Panc1 (cell line): ENCODE results near the gene USF1. TPM values are rescaled to one million over a fixed set of nuclear protein-coding genes. Genes with fewer than 3 reads are reported as not detected.
A peak's percentile ranks its signal among the peaks of the same experiment; 100 is the strongest.

Source experiments
- ATAC-seq: fragments of 200-7000 bp; cut with Tn5 transposase; 2 replicates; pipeline ENCODE4 v1.9.1; 2020; ENCODE audit warnings: mild to moderate bottlenecking, moderate library complexity
- BruUV-seq: library from RNA; stranded (reverse); fragments of 400-500 nt; replicated peaks from 2 replicates; lab custom pipeline; 2021; lab: Mats Ljungman, UMichigan
- CTCF ChIA-PET: fragments of 300-600 bp; sonication (Branson Sonifier 250); formaldehyde crosslinking; loops from one replicate; lab custom pipeline; 2022; ENCODE audit warnings: antibody characterized with exemption; lab: Charles Lee
- POLR2A ChIA-PET: fragments of 300-600 bp; sonication (Branson Sonifier 250); formaldehyde crosslinking; loops from one replicate; lab custom pipeline; 2022; ENCODE audit warnings: antibody characterized with exemption; lab: Charles Lee
- DNase-seq: peaks from one replicate; pipeline ENCODE4 v3.0.0-alpha.2; 2010; ENCODE audit warnings: low read depth, low spot score
- H3K27ac ChIP-seq: 2 replicates; pipeline ENCODE4 v1.5.1; 2011; ENCODE audit warnings: mild to moderate bottlenecking, low read length, inconsistent platforms
- H3K27me3 ChIP-seq: fragments of 200-500 bp; sonication (Bioruptor generic); 2 replicates; pipeline ENCODE4 v1.6.0; 2014; ENCODE audit warnings: low read length, inconsistent platforms; ENCODE audit not compliant: control insufficient read depth, insufficient read depth
- H3K36me3 ChIP-seq: fragments of 200-500 bp; sonication (Bioruptor generic); 2 replicates; pipeline ENCODE4 v1.5.1; 2014; ENCODE audit warnings: inconsistent platforms, mild to moderate bottlenecking, low read length, moderate library complexity; ENCODE audit not compliant: control insufficient read depth, insufficient read depth
- H3K4me1 ChIP-seq: 2 replicates; pipeline ENCODE4 v1.5.1; 2011; ENCODE audit warnings: inconsistent platforms, mild to moderate bottlenecking, low read length, moderate library complexity; ENCODE audit not compliant: control insufficient read depth, insufficient read depth
- H3K4me3 ChIP-seq, 2 experiments: 2 replicates each; pipeline ENCODE4 v1.5.1; 2011 to 2012; ENCODE audit warnings: low read depth in 2 of 2, low read length in 2 of 2, mild to moderate bottlenecking in 2 of 2, inconsistent platforms in 1 of 2, moderate library complexity in 1 of 2
- H3K9me3 ChIP-seq: fragments of 200-500 bp; sonication (Bioruptor generic); 2 replicates; pipeline ENCODE4 v1.5.1; 2014; ENCODE audit warnings: low read depth, mild to moderate bottlenecking, inconsistent platforms, low read length, moderate library complexity; ENCODE audit not compliant: control insufficient read depth, insufficient read depth
- CTCF ChIP-seq: fragments of 450-650 bp; IDR thresholded peaks from 2 replicates; pipeline ENCODE4 v1.5.1; 2017; ENCODE audit warnings: mild to moderate bottlenecking
- POLR2AphosphoS5 ChIP-seq: IDR thresholded peaks from 2 replicates; pipeline ENCODE4 v1.6.1; 2012; ENCODE audit warnings: mild to moderate bottlenecking, low read depth, low read length, moderate library complexity
- REST ChIP-seq, 2 experiments: IDR thresholded peaks; 2 replicates each; pipeline ENCODE4 v1.6.1; 2011 to 2012; ENCODE audit warnings: low read depth in 2 of 2, control low read depth in 1 of 2, low read length in 1 of 2, mild to moderate bottlenecking in 1 of 2, moderate library complexity in 1 of 2; ENCODE audit not compliant: insufficient read depth in 1 of 2
- SIN3A ChIP-seq: IDR thresholded peaks from 2 replicates; pipeline ENCODE4 v1.6.1; 2012; ENCODE audit warnings: low read depth, mild to moderate bottlenecking, low read length, moderate library complexity, borderline replicate concordance; ENCODE audit not compliant: insufficient read depth
- TCF7L2 ChIP-seq: IDR thresholded peaks from 2 replicates; pipeline ENCODE4 v1.6.1; 2011; ENCODE audit warnings: mild to moderate bottlenecking, low read depth, low read length, inconsistent platforms
- in situ Hi-C: cut with HindIII; loops from 2 replicates; pipeline ENCODE4 v1.10.0; 2016; ENCODE audit warnings: low sequenced_read_pairs, low pct_unique_long_range_greater_than_20kb
- intact Hi-C: fragments of 100-400 bp; cut with micrococcal nuclease; formaldehyde crosslinking; loops from one replicate; pipeline ENCODE4 v1.10.0; 2022; ENCODE audit not compliant: unreplicated experiment
- total RNA-seq: library from RNA; stranded (reverse); gene quantifications from one replicate; pipeline ENCODE4 v1.2.1, GENCODE V29; 2021; ENCODE audit not compliant: unreplicated experiment

USF1 gene
- total RNA-seq, 1 experiment from 2014 or later = 57.7 TPM

GRCh38 chr1:161072751-161073449 lies 27.1 kb upstream of the USF1 start:
- intact Hi-C loops = no loop called here
- Histone ChIP-seq H3K36me3 (no peaks in the 10 kb centered on the region), H3K4me3 (no peak overlapping the region), H3K9me3 (no peaks in the 10 kb centered on the region), H3K27me3 (no peaks in the 10 kb centered on the region), H3K27ac (no peak overlapping the region), H3K4me1 (no peaks in the 10 kb centered on the region)
- in situ Hi-C loops = no loop called here
- DNase-seq (no peak), ATAC-seq (no peak)
- POLR2A ChIA-PET = interaction anchor here (0.5 kb wide), 1 partner anchor 52 kb away, joined by 8 read pairs; the partner anchor contains the start of gene F11R
- no TSS peak for BruUV-seq
- no peak for TF ChIP-seq POLR2AphosphoS5
- no peak for TF ChIP-seq REST (IDR thresholded peaks at IDR 0.05; ENCODE audit: insufficient read depth in 1 of 2, low read depth in 2 of 2, low read length in 1 of 2)
- no peak for TF ChIP-seq CTCF
- no peak for TF ChIP-seq TCF7L2
- TF ChIP-seq SIN3A = no peak
- CTCF ChIA-PET = no interaction called here

- in situ Hi-C loops = no loop called here
- TF ChIP-seq REST (IDR thresholded peaks at IDR 0.05; ENCODE audit: insufficient read depth in 1 of 2, low read depth in 2 of 2, low read length in 1 of 2) (no peak), CTCF (peak; percentile 83), TCF7L2 (no peak), POLR2AphosphoS5 (no peak), SIN3A (no peak)
- intact Hi-C loops = no loop called here
- ATAC-seq (peak; percentile 86), DNase-seq (peak; percentile 41)
- Histone ChIP-seq H3K4me3 (no peak overlapping the region), H3K9me3 (no peaks in the 10 kb centered on the region), H3K4me1 (no peaks in the 10 kb centered on the region), H3K27ac (no peak overlapping the region), H3K27me3 (no peaks in the 10 kb centered on the region), H3K36me3 (no peaks in the 10 kb centered on the region)
- CTCF ChIA-PET = interaction anchor here (0.9 to 1.1 kb wide), 2 partner anchors 24 to 26 kb away, joined by 3 to 4 read pairs; no protein-coding TSS in a partner anchor
- POLR2A ChIA-PET = interaction anchor here (0.5 kb wide), 1 partner anchor 26 kb away, joined by 3 read pairs; no protein-coding TSS in a partner anchor
- no TSS peak for BruUV-seq
Observed at GRCh38 chr1:161071886-161072371, 26.2 kb upstream of the USF1 start.
